C4-2B (cell line): Measurements from ENCODE around the gene CNTN5.

ENCODE experiments used
- ZFX ChIP-seq: fragments of 450-650 bp; IDR thresholded peaks from 2 replicates; pipeline ENCODE4 v1.6.1; 2017
- TF ChIP-seq, protein P1 (sequence below): fragments of 450-650 bp; conservative IDR thresholded peaks from 2 replicates; pipeline ENCODE4 v1.5.1; 2017; ENCODE audit warnings: mild to moderate bottlenecking

DNA sequence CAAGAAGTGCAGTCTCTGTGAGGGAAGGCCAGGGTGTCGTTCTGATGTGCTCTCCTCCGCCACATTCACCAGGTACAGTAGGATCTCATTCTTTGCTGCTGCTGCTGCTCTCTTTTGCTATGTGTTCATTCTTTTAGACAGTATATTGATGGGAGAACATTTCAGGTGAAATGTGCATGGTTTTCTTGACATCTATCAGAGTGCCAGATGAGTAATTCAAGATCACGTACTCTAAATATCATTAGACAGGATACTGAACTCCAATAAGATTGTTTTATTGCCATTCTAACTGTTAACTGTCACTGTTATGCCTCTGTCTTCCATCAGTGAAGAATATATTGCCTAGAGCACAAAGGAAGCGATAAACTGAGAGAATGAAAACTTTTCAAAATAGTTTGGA, 895.3 kb downstream of the CNTN5 start:
- TF ChIP-seq, protein P1, sequence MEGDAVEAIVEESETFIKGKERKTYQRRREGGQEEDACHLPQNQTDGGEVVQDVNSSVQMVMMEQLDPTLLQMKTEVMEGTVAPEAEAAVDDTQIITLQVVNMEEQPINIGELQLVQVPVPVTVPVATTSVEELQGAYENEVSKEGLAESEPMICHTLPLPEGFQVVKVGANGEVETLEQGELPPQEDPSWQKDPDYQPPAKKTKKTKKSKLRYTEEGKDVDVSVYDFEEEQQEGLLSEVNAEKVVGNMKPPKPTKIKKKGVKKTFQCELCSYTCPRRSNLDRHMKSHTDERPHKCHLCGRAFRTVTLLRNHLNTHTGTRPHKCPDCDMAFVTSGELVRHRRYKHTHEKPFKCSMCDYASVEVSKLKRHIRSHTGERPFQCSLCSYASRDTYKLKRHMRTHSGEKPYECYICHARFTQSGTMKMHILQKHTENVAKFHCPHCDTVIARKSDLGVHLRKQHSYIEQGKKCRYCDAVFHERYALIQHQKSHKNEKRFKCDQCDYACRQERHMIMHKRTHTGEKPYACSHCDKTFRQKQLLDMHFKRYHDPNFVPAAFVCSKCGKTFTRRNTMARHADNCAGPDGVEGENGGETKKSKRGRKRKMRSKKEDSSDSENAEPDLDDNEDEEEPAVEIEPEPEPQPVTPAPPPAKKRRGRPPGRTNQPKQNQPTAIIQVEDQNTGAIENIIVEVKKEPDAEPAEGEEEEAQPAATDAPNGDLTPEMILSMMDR, result no peak
- no peak for TF ChIP-seq ZFX
